ENCODE data around the gene PRICKLE2. TPM values are rescaled to one million over a fixed set of nuclear protein-coding genes. Genes with fewer than 3 reads are reported as not detected.

PRICKLE2 gene
- total RNA-seq, 1 experiment from 2014 or later: not detected

GRCh38 chr3:64073158-64073761 is 152.0 kb downstream of the PRICKLE2 start:
- H3K4me3 ChIP-seq (ENCODE audit: low read depth, low read length, poor library complexity, severe bottlenecking): no peak overlapping the region
- no TSS peak for BruUV-seq (replicated peaks)
- H3K4me1 ChIP-seq (ENCODE audit: insufficient read depth, low read length, poor library complexity, severe bottlenecking): no peaks in the 10 kb centered on the region
- TF ChIP-seq EZH2 (IDR thresholded peaks at IDR 0.05; ENCODE audit: borderline replicate concordance, low read depth, low read length, poor library complexity, severe bottlenecking) (no peak), CTCF (conservative IDR thresholded peaks at IDR 0.05; ENCODE audit: low read depth, low read length) (no peak)
- no peaks in the 10 kb centered on the region for H3K27me3 ChIP-seq (replicated peaks; ENCODE audit: insufficient read depth, low read depth, low read length, poor library complexity)
- intact Hi-C loops (cut with micrococcal nuclease; ENCODE audit: unreplicated experiment): no loop called here
- ChIA-PET CTCF (no interaction called here), POLR2A (ENCODE audit: low non-redundant PET) (no interaction called here)
- H3K27ac ChIP-seq (ENCODE audit: low read depth, low read length, poor library complexity, severe bottlenecking): no peak overlapping the region
- no peak for DNase-seq (ENCODE audit: low spot score)
- H3K9me3 ChIP-seq (ENCODE audit: low read depth, low read length, poor library complexity, severe bottlenecking): no peaks in the 10 kb centered on the region
- no peaks in the 10 kb centered on the region for H3K36me3 ChIP-seq (ENCODE audit: insufficient read depth, low read length, poor library complexity, severe bottlenecking)

GRCh38 chr3:64072126-64072525 is 153.1 kb downstream of the PRICKLE2 start:
- no peaks in the 10 kb centered on the region for H3K27me3 ChIP-seq (replicated peaks; ENCODE audit: insufficient read depth, low read depth, low read length, poor library complexity)
- H3K4me1 ChIP-seq (ENCODE audit: insufficient read depth, low read length, poor library complexity, severe bottlenecking): no peaks in the 10 kb centered on the region
- H3K36me3 ChIP-seq (ENCODE audit: insufficient read depth, low read length, poor library complexity, severe bottlenecking): no peaks in the 10 kb centered on the region
- no peak for DNase-seq (ENCODE audit: low spot score)
- TF ChIP-seq CTCF (conservative IDR thresholded peaks at IDR 0.05; ENCODE audit: low read depth, low read length): no peak
- no peak for TF ChIP-seq EZH2 (IDR thresholded peaks at IDR 0.05; ENCODE audit: borderline replicate concordance, low read depth, low read length, poor library complexity, severe bottlenecking)
- no TSS peak for BruUV-seq (replicated peaks)
- H3K27ac ChIP-seq (ENCODE audit: low read depth, low read length, poor library complexity, severe bottlenecking): no peak overlapping the region
- CTCF ChIA-PET: no interaction called here
- H3K4me3 ChIP-seq (ENCODE audit: low read depth, low read length, poor library complexity, severe bottlenecking): no peak overlapping the region
- H3K9me3 ChIP-seq (ENCODE audit: low read depth, low read length, poor library complexity, severe bottlenecking): no peaks in the 10 kb centered on the region
- intact Hi-C loops (cut with micrococcal nuclease; ENCODE audit: unreplicated experiment): no loop called here
- POLR2A ChIA-PET (ENCODE audit: low non-redundant PET): no interaction called here

GRCh38 chr3:64070704-64071103 is 154.6 kb downstream of the PRICKLE2 start:
- Histone ChIP-seq H3K27me3 (replicated peaks; ENCODE audit: insufficient read depth, low read depth, low read length, poor library complexity) (no peaks in the 10 kb centered on the region), H3K36me3 (ENCODE audit: insufficient read depth, low read length, poor library complexity, severe bottlenecking) (no peaks in the 10 kb centered on the region), H3K4me1 (ENCODE audit: insufficient read depth, low read length, poor library complexity, severe bottlenecking) (no peaks in the 10 kb centered on the region), H3K9me3 (ENCODE audit: low read depth, low read length, poor library complexity, severe bottlenecking) (no peaks in the 10 kb centered on the region), H3K4me3 (ENCODE audit: low read depth, low read length, poor library complexity, severe bottlenecking) (no peak overlapping the region), H3K27ac (ENCODE audit: low read depth, low read length, poor library complexity, severe bottlenecking) (no peak overlapping the region)
- DNase-seq (ENCODE audit: low spot score): no peak
- CTCF ChIA-PET: no interaction called here
- TF ChIP-seq EZH2 (IDR thresholded peaks at IDR 0.05; ENCODE audit: borderline replicate concordance, low read depth, low read length, poor library complexity, severe bottlenecking) (no peak), CTCF (conservative IDR thresholded peaks at IDR 0.05; ENCODE audit: low read depth, low read length) (no peak)
- POLR2A ChIA-PET (ENCODE audit: low non-redundant PET): no interaction called here
- intact Hi-C loops (cut with micrococcal nuclease; ENCODE audit: unreplicated experiment): no loop called here
- BruUV-seq (replicated peaks): no TSS peak

Measured in A673 (cell line).